ENCODE results near the gene POLDIP2. TPM values are rescaled to one million over a fixed set of nuclear protein-coding genes. Genes with fewer than 3 reads are reported as not detected.

POLDIP2 gene
- total and polyA plus RNA-seq, 2 donors (not counting 3 experiments of a cell fraction or from before 2014, with no cell fraction given), result 82.6 to 85.2 TPM

GRCh38 chr17:28398280-28398981 lies 41.1 kb upstream of the POLDIP2 start:
- FAIRE-seq (no peak), DNase-seq (ENCODE audit: low read depth, low spot score) (no peak)
- Histone ChIP-seq H3K79me2 (ENCODE audit: control insufficient read depth, insufficient read depth, low read length) (no peaks in the 10 kb centered on the region), H3K4me3 (replicated peaks in 1 of 3; ENCODE audit: insufficient read depth in 1 of 3, low read depth in 1 of 3, low read length in 3 of 3) (no peak overlapping the region), H3K9ac (replicated peaks; ENCODE audit: extremely low read depth, insufficient read depth, low read length) (no peak overlapping the region), H3K27ac (ENCODE audit: insufficient read depth, low read depth, low read length) (no peak overlapping the region), H3K4me1 (ENCODE audit: control insufficient read depth, extremely low read depth, insufficient read depth, low read length) (peaks cover 10% of the 10 kb centered on the region), H3K4me2 (ENCODE audit: insufficient read depth, low read length) (no peak overlapping the region), H4K20me1 (replicated peaks; ENCODE audit: control insufficient read depth, extremely low read depth, insufficient read depth, low read length) (no peaks in the 10 kb centered on the region), H3K27me3 (ENCODE audit: control insufficient read depth in 2 of 2, insufficient read depth in 2 of 2, low read length in 2 of 2) (no peaks in the 10 kb centered on the region), H2AFZ (ENCODE audit: low read depth, low read length) (no peak overlapping the region), H3K9me3 (replicated peaks; ENCODE audit: control insufficient read depth, insufficient read depth, low read length) (no peaks in the 10 kb centered on the region), H3K9me1 (replicated peaks; ENCODE audit: control insufficient read depth, extremely low read depth, insufficient read depth, low read length) (no peaks in the 10 kb centered on the region), H3K36me3 (ENCODE audit: control insufficient read depth in 2 of 2, extremely low read depth in 1 of 2, insufficient read depth in 2 of 2, low read length in 2 of 2) (no peaks in the 10 kb centered on the region)
- POLR2A ChIA-PET, result no interaction called here
- dilution Hi-C loops (cut with MboI; ENCODE audit: extremely low pct_ligation_motif_present, low sequenced_read_pairs), result no loop called here
- intact Hi-C loops (cut with micrococcal nuclease), result no loop called here
- CTCF ChIA-PET, result interaction anchor here (3.0 kb wide), 1 partner anchor 18 kb away, joined by 11 read pairs; no protein-coding TSS in a partner anchor
- no peak for TF ChIP-seq POLR2AphosphoS5 (IDR thresholded peaks at IDR 0.05; ENCODE audit: insufficient read depth, low read depth, low read length)
- no peak for TF ChIP-seq GATA2 (IDR thresholded peaks at IDR 0.05; ENCODE audit: insufficient read depth, insufficient read length, low read depth, low read length)
- TF ChIP-seq CTCF (IDR thresholded peaks at IDR 0.05; ENCODE audit: extremely low read depth in 1 of 2, insufficient read depth in 1 of 2, low read depth in 1 of 2, low read length in 2 of 2), result no peak
- no peak for TF ChIP-seq MAX (IDR thresholded peaks at IDR 0.05; ENCODE audit: insufficient read depth, insufficient read length)
- TF ChIP-seq POLR2A (IDR thresholded peaks at IDR 0.05; ENCODE audit: low read depth, low read length), result no peak
- TF ChIP-seq FOS (IDR thresholded peaks at IDR 0.05; ENCODE audit: borderline replicate concordance, insufficient read depth, low read length), result no peak
- no peak for TF ChIP-seq MYC (IDR thresholded peaks at IDR 0.05; ENCODE audit: low read depth, low read length)
- no peak for TF ChIP-seq JUN (IDR thresholded peaks at IDR 0.05; ENCODE audit: borderline replicate concordance, insufficient read depth, insufficient read length, low read depth)
- TF ChIP-seq EZH2 (IDR thresholded peaks at IDR 0.05; ENCODE audit: borderline replicate concordance, low read depth, low read length, severe bottlenecking), result no peak
- no TSS peak for BruUV-seq (replicated peaks)

Measured in endothelial cell of umbilical vein (primary cell).